ENCODE measurements around the gene CCDC73. TPM values are rescaled to one million over a fixed set of nuclear protein-coding genes. Genes with fewer than 3 reads are reported as not detected.
"Not testable (repeated sequence)": the region's sequence is repeated elsewhere in the genome, so short reads cannot be mapped to it uniquely, and the experiment has no call there.

The CCDC73 gene
- total RNA-seq, 4 donors from 2014 or later: not detected

- ATAC-seq (ENCODE audit: low FRiP score) (no peak), DNase-seq (ENCODE audit: low spot score) (no peak)
- no peak for TF ChIP-seq CTCF (IDR thresholded peaks at IDR 0.05)
Measured at GRCh38 chr11:32796425-32796824, 2.0 kb upstream of the CCDC73 start.

- peak in 1 of 3 donors; percentile 51 for TF ChIP-seq CTCF (IDR thresholded peaks at IDR 0.05)
- peak; percentile 30 for DNase-seq (ENCODE audit: low spot score)
- no peak for ATAC-seq (ENCODE audit: low FRiP score)
Measured at GRCh38 chr11:32792948-32793475, 1.4 kb downstream of the CCDC73 start.

- DNase-seq (ENCODE audit: low spot score) (no peak), ATAC-seq (ENCODE audit: low FRiP score) (no peak)
- no peak for TF ChIP-seq CTCF (IDR thresholded peaks at IDR 0.05)
Measured at GRCh38 chr11:32792111-32792947, 2.1 kb downstream of the CCDC73 start.

- no peak for DNase-seq (ENCODE audit: low spot score)
- ATAC-seq (ENCODE audit: low FRiP score): no peak
- no peak for TF ChIP-seq CTCF (IDR thresholded peaks at IDR 0.05)
Measured at GRCh38 chr11:32790916-32791315, 3.5 kb downstream of the CCDC73 start.

GRCh38 chr11:32786811-32787210 is 7.7 kb downstream of the CCDC73 start:
- TF ChIP-seq CTCF (IDR thresholded peaks at IDR 0.05): no peak
- no peak for ATAC-seq (ENCODE audit: low FRiP score)
- no peak for DNase-seq (ENCODE audit: low spot score)

GRCh38 chr11:32785262-32785661 is 9.2 kb downstream of the CCDC73 start:
- no peak for TF ChIP-seq CTCF (IDR thresholded peaks at IDR 0.05)
- ATAC-seq (ENCODE audit: low FRiP score) (no peak), DNase-seq (ENCODE audit: low spot score) (no peak)

- ATAC-seq (ENCODE audit: low FRiP score): no peak
- TF ChIP-seq CTCF (IDR thresholded peaks at IDR 0.05): no peak
- DNase-seq (ENCODE audit: low spot score): no peak
Measured at GRCh38 chr11:32781721-32782120, 12.7 kb downstream of the CCDC73 start.

- ATAC-seq (ENCODE audit: low FRiP score): not testable (repeated sequence)
Measured at GRCh38 chr11:32780839-32781238, 13.6 kb downstream of the CCDC73 start.

More at GRCh38 chr11:32780839-32781238, 13.6 kb downstream of the CCDC73 start:
- not testable (repeated sequence) for DNase-seq (ENCODE audit: low spot score)

Measured in omental fat pad (tissue), 4 donors.